Neural progenitor cell (in vitro differentiated cells): Measurements from ENCODE around the gene ASCL5.

ENCODE experiments used
- EZH2 ChIP-seq: fragments of 200-600 bp; sonication (generic); IDR thresholded peaks from 2 replicates; pipeline ENCODE4 v1.6.1; 2017; ENCODE audit warnings: antibody characterized with exemption, mild to moderate bottlenecking, moderate library complexity
- EZH2phosphoT487 ChIP-seq: fragments of 200-600 bp; sonication (generic); IDR thresholded peaks from 2 replicates; pipeline ENCODE4 v1.6.1; 2017; ENCODE audit warnings: antibody characterized with exemption
- TF ChIP-seq, protein P1 (sequence below): fragments of 200-600 bp; sonication (generic); IDR thresholded peaks from 2 replicates; pipeline ENCODE4 v1.5.1; 2017; ENCODE audit warnings: antibody characterized with exemption, mild to moderate bottlenecking

DNA sequence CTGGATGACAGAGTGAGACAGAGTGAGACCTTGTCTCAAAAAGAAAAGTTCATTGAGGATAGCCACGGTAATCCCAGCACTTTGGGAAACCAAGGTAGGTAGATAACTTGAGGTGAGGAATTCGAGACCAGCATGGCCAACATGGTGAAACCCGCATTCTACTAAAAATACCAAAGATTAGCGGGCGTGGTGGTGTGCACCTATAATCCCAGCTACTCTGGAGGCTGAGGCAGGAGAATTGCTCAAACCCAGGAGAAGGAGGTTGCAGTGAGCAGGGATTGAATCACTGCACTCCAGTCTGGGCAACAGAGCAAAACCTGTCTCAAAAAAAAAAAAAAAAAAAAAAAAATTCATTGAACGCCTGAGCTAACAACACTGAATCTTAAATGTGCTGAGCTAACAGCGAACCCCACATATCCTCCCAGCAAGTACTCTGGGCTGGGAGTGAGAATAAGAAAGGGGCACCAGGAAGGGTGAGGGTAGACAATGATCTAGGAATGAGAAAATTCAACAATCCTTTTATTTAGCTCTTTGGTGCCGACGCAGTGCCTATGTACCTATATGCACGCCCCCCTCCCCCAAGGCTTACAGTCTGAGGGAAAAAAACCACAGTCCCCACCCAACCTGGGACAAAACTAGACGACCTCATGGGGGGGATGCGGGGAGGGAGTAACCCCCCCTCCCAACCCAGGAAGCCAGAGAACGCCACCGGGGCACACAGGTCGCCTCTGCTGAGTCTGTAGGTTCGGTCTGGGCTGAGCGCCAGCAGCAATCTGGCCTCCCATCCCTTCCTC, 13.3 kb downstream of the ASCL5 start:
- TF ChIP-seq, protein P1, sequence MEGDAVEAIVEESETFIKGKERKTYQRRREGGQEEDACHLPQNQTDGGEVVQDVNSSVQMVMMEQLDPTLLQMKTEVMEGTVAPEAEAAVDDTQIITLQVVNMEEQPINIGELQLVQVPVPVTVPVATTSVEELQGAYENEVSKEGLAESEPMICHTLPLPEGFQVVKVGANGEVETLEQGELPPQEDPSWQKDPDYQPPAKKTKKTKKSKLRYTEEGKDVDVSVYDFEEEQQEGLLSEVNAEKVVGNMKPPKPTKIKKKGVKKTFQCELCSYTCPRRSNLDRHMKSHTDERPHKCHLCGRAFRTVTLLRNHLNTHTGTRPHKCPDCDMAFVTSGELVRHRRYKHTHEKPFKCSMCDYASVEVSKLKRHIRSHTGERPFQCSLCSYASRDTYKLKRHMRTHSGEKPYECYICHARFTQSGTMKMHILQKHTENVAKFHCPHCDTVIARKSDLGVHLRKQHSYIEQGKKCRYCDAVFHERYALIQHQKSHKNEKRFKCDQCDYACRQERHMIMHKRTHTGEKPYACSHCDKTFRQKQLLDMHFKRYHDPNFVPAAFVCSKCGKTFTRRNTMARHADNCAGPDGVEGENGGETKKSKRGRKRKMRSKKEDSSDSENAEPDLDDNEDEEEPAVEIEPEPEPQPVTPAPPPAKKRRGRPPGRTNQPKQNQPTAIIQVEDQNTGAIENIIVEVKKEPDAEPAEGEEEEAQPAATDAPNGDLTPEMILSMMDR = no peak
- TF ChIP-seq EZH2 (no peak), EZH2phosphoT487 (no peak)
